H9 (cell line): ENCODE data around the gene PRSS3. TPM values are rescaled to one million over a fixed set of nuclear protein-coding genes. Genes with fewer than 3 reads are reported as not detected.
"Not testable (repeated sequence)": the region's sequence is repeated elsewhere in the genome, so short reads cannot be mapped to it uniquely, and the experiment has no call there.

Experiments
- DNase-seq: peaks from one replicate; pipeline ENCODE4 v3.0.0-alpha.2; 2017
- H2AFZ ChIP-seq: one replicate; pipeline ENCODE4 v1.6.1; 2013; ENCODE audit warnings: mild to moderate bottlenecking, low read length, control low read depth, moderate library complexity
- H2AK5ac ChIP-seq: 2 replicates; pipeline ENCODE4 v1.6.1; 2013; ENCODE audit warnings: low read length, control low read depth, mixed read lengths; ENCODE audit not compliant: insufficient read length
- H2BK120ac ChIP-seq: one replicate; pipeline ENCODE4 v1.6.1; 2013; ENCODE audit warnings: low read depth, mild to moderate bottlenecking, low read length, control low read depth, inconsistent platforms; ENCODE audit not compliant: poor library complexity, severe bottlenecking
- H2BK12ac ChIP-seq: 2 replicates; pipeline ENCODE4 v1.6.1; 2013; ENCODE audit warnings: low read length, control low read depth, mixed read lengths, low read depth; ENCODE audit not compliant: insufficient read length
- H2BK15ac ChIP-seq: 2 replicates; pipeline ENCODE4 v1.6.1; 2013; ENCODE audit warnings: low read depth, low read length, control low read depth
- H2BK20ac ChIP-seq: one replicate; pipeline ENCODE4 v1.6.1; 2013; ENCODE audit warnings: low read depth, mild to moderate bottlenecking, low read length, control low read depth, inconsistent platforms; ENCODE audit not compliant: poor library complexity, severe bottlenecking
- H2BK5ac ChIP-seq: 2 replicates; pipeline ENCODE4 v1.6.1; 2013; ENCODE audit warnings: low read length, control low read depth, mixed read lengths; ENCODE audit not compliant: insufficient read length
- H3K14ac ChIP-seq: 2 replicates; pipeline ENCODE4 v1.6.1; 2013; ENCODE audit warnings: low read length, control low read depth; ENCODE audit not compliant: insufficient read depth
- H3K18ac ChIP-seq: 2 replicates; pipeline ENCODE4 v1.6.1; 2013; ENCODE audit warnings: low read depth, mild to moderate bottlenecking, mixed read lengths, low read length, control low read depth; ENCODE audit not compliant: insufficient read length
- H3K23ac ChIP-seq: 2 replicates; pipeline ENCODE4 v1.6.1; 2013; ENCODE audit warnings: low read length, control low read depth, mixed read lengths, low read depth; ENCODE audit not compliant: insufficient read length
- H3K23me2 ChIP-seq: 2 replicates; pipeline ENCODE4 v1.6.1; 2013; ENCODE audit warnings: low read depth, mild to moderate bottlenecking, mixed read lengths, low read length, control low read depth; ENCODE audit not compliant: insufficient read length, poor library complexity, severe bottlenecking
- H3K27ac ChIP-seq: 2 replicates; pipeline ENCODE4 v1.5.1; 2013; ENCODE audit warnings: low read length, control low read depth, mixed read lengths, low read depth; ENCODE audit not compliant: insufficient read length
- H3K27me3 ChIP-seq: 2 replicates; pipeline ENCODE4 v1.6.1; 2013; ENCODE audit warnings: low read length, control low read depth, inconsistent platforms; ENCODE audit not compliant: insufficient read depth
- H3K4ac ChIP-seq: 2 replicates; pipeline ENCODE4 v1.6.1; 2013; ENCODE audit warnings: low read depth, mild to moderate bottlenecking, control low read depth, inconsistent platforms, low read length, moderate library complexity
- H3K4me1 ChIP-seq: 2 replicates; pipeline ENCODE4 v1.6.1; 2013; ENCODE audit warnings: low read length, control low read depth, inconsistent platforms; ENCODE audit not compliant: insufficient read depth
- H3K4me2 ChIP-seq: 2 replicates; pipeline ENCODE4 v1.6.1; 2013; ENCODE audit warnings: low read length, control low read depth, mixed read lengths; ENCODE audit not compliant: insufficient read length, insufficient read depth
- H3K56ac ChIP-seq: 2 replicates; pipeline ENCODE4 v1.6.1; 2013; ENCODE audit warnings: low read depth, mild to moderate bottlenecking, mixed read lengths, low read length, control low read depth; ENCODE audit not compliant: insufficient read length
- H3K79me1 ChIP-seq: 2 replicates; pipeline ENCODE4 v1.6.1; 2013; ENCODE audit warnings: low read depth, mild to moderate bottlenecking, moderate library complexity, low read length, control low read depth, inconsistent platforms; ENCODE audit not compliant: insufficient read depth, poor library complexity, severe bottlenecking
- H3K79me2 ChIP-seq: 2 replicates; pipeline ENCODE4 v1.6.1; 2013; ENCODE audit warnings: low read length, control low read depth, inconsistent platforms; ENCODE audit not compliant: insufficient read depth
- H3K9ac ChIP-seq: 2 replicates; pipeline ENCODE4 v1.6.1; 2013; ENCODE audit warnings: low read length, control low read depth, mixed read lengths; ENCODE audit not compliant: insufficient read length; ENCODE audit errors: extremely low read depth
- H3K9me3 ChIP-seq: one replicate; pipeline ENCODE4 v1.6.1; 2013; ENCODE audit warnings: low read depth, low read length, inconsistent platforms; ENCODE audit not compliant: control insufficient read depth
- H3T11ph ChIP-seq: one replicate; pipeline ENCODE4 v1.6.1; 2013; ENCODE audit warnings: mild to moderate bottlenecking, low read length, control low read depth, inconsistent platforms
- H4K20me1 ChIP-seq: one replicate; pipeline ENCODE4 v1.6.1; 2013; ENCODE audit not compliant: control insufficient read depth, insufficient read length, insufficient read depth
- H4K5ac ChIP-seq: 2 replicates; pipeline ENCODE4 v1.6.1; 2013; ENCODE audit warnings: low read depth, mild to moderate bottlenecking, mixed read lengths, low read length, control low read depth; ENCODE audit not compliant: insufficient read length
- H4K8ac ChIP-seq: replicated peaks from 2 replicates; pipeline ENCODE4 v1.6.1; 2013; ENCODE audit warnings: low read length, control low read depth, mixed read lengths, low read depth; ENCODE audit not compliant: insufficient read length
- H4K91ac ChIP-seq: 2 replicates; pipeline ENCODE4 v1.6.1; 2013; ENCODE audit warnings: low read depth, mild to moderate bottlenecking, moderate library complexity, mixed read lengths, low read length, control low read depth; ENCODE audit not compliant: insufficient read length
- H3K27ac Mint-ChIP-seq, 3 experiments: 2 replicates in 2 of 3; 3 replicates in 1 of 3; pipeline ENCODE4 v1.8.0; 2020 to 2021; ENCODE audit warnings: mixed read lengths in 3 of 3, mild to moderate bottlenecking in 1 of 3, moderate library complexity in 1 of 3
- H3K27me3 Mint-ChIP-seq: 2 replicates; pipeline ENCODE4 v1.8.0; 2021; ENCODE audit warnings: low read depth, mild to moderate bottlenecking, moderate library complexity, mixed read lengths
- H3K36me3 Mint-ChIP-seq, 3 experiments: 2 replicates in 2 of 3; 3 replicates in 1 of 3; pipeline ENCODE4 v1.8.0; 2020 to 2021; ENCODE audit warnings: low read depth in 3 of 3, mixed read lengths in 3 of 3; ENCODE audit not compliant: insufficient read depth in 1 of 3
- H3K4me1 Mint-ChIP-seq, 2 experiments: 2 replicates each; pipeline ENCODE4 v1.8.0; 2020; ENCODE audit warnings: mixed read lengths in 2 of 2
- H3K4me3 Mint-ChIP-seq, 2 experiments: 2 replicates in 1 of 2; 3 replicates in 1 of 2; pipeline ENCODE4 v1.8.0; 2020 to 2021; ENCODE audit warnings: mild to moderate bottlenecking in 2 of 2, mixed read lengths in 2 of 2, moderate library complexity in 1 of 2
- H3K9me3 Mint-ChIP-seq, 2 experiments: 2 replicates in 1 of 2; 3 replicates in 1 of 2; pipeline ENCODE4 v1.8.0; 2020; ENCODE audit warnings: mild to moderate bottlenecking in 2 of 2, mixed read lengths in 2 of 2, moderate library complexity in 1 of 2
- CTCF ChIP-seq: fragments of 200-600 bp; sonication (generic); conservative IDR thresholded peaks from 3 replicates; pipeline ENCODE4 v1.8.0; 2021; ENCODE audit warnings: antibody characterized with exemption, mild to moderate bottlenecking
- whole genome bisulfite sequencing: extraction: QIAGEN DNeasy Blood & Tissue Kit; methylation state at CpG from one replicate; pipeline ENCODE4 v1.1.7; 2013; ENCODE audit warnings: missing lambda C conversion rate, low lambda C conversion rate, mixed read lengths; ENCODE audit not compliant: insufficient read length; ENCODE audit errors: extremely low coverage; 5-methylcytosine and 5-hydroxymethylcytosine counted together
- total RNA-seq: library from RNA; stranded (reverse); gene quantifications from 2 replicates; pipeline ENCODE4 v1.2.1, GENCODE V29; 2021

PRSS3 gene
- total RNA-seq, 1 experiment from 2014 or later: not detected

GRCh38 chr9:33791117-33791516, 4.2 kb upstream of the PRSS3 start:
- H3K4me1 ChIP-seq: no peaks in the 10 kb centered on the region; the same call in 1 of the 2 replicates
- H3T11ph ChIP-seq: no peak overlapping the region
- H3K79me1 ChIP-seq: no peaks in the 10 kb centered on the region
- no peak overlapping the region for H3K27ac Mint-ChIP-seq
- H3K4ac ChIP-seq: no peak overlapping the region
- H4K8ac ChIP-seq: no peak overlapping the region
- no peak overlapping the region for H3K18ac ChIP-seq
- no peak overlapping the region for H2BK12ac ChIP-seq
- H4K20me1 ChIP-seq: no peaks in the 10 kb centered on the region
- no peak for TF ChIP-seq CTCF
- no peak overlapping the region for H3K56ac ChIP-seq
- no peak overlapping the region for H2BK15ac ChIP-seq
- H3K9ac ChIP-seq: no peak overlapping the region
- peaks cover 14% of the 10 kb centered on the region for H3K27me3 Mint-ChIP-seq
- no peak overlapping the region for H3K27ac ChIP-seq
- H2AK5ac ChIP-seq: no peak overlapping the region
- WGBS: no CpG with 5 or more reads among the region's 2 CpGs
- H2BK5ac ChIP-seq: no peak overlapping the region
- H3K4me1 Mint-ChIP-seq: peaks cover 8 to 13% of the 10 kb centered on the region in 2 experiments
- no peaks in the 10 kb centered on the region for H3K27me3 ChIP-seq
- H2BK120ac ChIP-seq: no peak overlapping the region
- H4K91ac ChIP-seq: no peak overlapping the region
- no peak overlapping the region for H3K4me3 Mint-ChIP-seq
- no peaks in the 10 kb centered on the region for H3K23me2 ChIP-seq
- H3K23ac ChIP-seq: no peak overlapping the region
- no peaks in the 10 kb centered on the region for H3K9me3 Mint-ChIP-seq
- no peaks in the 10 kb centered on the region for H3K9me3 ChIP-seq
- no peak overlapping the region for H3K4me2 ChIP-seq
- no peak overlapping the region for H4K5ac ChIP-seq
- no peak for DNase-seq
- no peak overlapping the region for H2AFZ ChIP-seq
- H2BK20ac ChIP-seq: no peak overlapping the region
- H3K36me3 Mint-ChIP-seq: no peaks in the 10 kb centered on the region
- H3K14ac ChIP-seq: no peak overlapping the region
- H3K79me2 ChIP-seq: no peaks in the 10 kb centered on the region

GRCh38 chr9:33793496-33793895, 1.9 kb upstream of the PRSS3 start:
- not testable (repeated sequence) for H3K9me3 Mint-ChIP-seq, H4K8ac ChIP-seq, H2BK20ac ChIP-seq, H2BK120ac ChIP-seq, H3K4me3 Mint-ChIP-seq, H3K27me3 ChIP-seq, H3K4me2 ChIP-seq, H3K4ac ChIP-seq, H3K79me1 ChIP-seq, H3K56ac ChIP-seq, H2BK12ac ChIP-seq, H3K4me1 ChIP-seq, H3T11ph ChIP-seq, DNase-seq, H3K18ac ChIP-seq, H2BK5ac ChIP-seq, H4K20me1 ChIP-seq, H3K36me3 Mint-ChIP-seq, H3K79me2 ChIP-seq, H3K23me2 ChIP-seq, H3K27ac ChIP-seq, H2AFZ ChIP-seq, H3K9me3 ChIP-seq, H3K14ac ChIP-seq, H3K27ac Mint-ChIP-seq, H2AK5ac ChIP-seq, H3K9ac ChIP-seq, H4K5ac ChIP-seq, H3K23ac ChIP-seq, H4K91ac ChIP-seq, H2BK15ac ChIP-seq
- Mint-ChIP-seq H3K27me3 (peaks cover 16% of the 10 kb centered on the region), H3K4me1 (peaks cover 20 to 25% of the 10 kb centered on the region in 2 experiments)
- no CpG with 5 or more reads among the region's 1 CpG for WGBS
